HL-60/S4 (cell line): Measurements from ENCODE around the gene TMEM243.

Experiments used
- in situ Hi-C: fragments of 300-500 bp; cut with MboI; formaldehyde crosslinking; loops from 2 replicates; pipeline ENCODE4 v1.14.3; 2022; ENCODE audit warnings: low sequenced_read_pairs

TMEM243 gene

GRCh38 chr7:87164433-87164832 lies 55.1 kb downstream of the TMEM243 start:
- in situ Hi-C loops = no loop called here

DNA sequence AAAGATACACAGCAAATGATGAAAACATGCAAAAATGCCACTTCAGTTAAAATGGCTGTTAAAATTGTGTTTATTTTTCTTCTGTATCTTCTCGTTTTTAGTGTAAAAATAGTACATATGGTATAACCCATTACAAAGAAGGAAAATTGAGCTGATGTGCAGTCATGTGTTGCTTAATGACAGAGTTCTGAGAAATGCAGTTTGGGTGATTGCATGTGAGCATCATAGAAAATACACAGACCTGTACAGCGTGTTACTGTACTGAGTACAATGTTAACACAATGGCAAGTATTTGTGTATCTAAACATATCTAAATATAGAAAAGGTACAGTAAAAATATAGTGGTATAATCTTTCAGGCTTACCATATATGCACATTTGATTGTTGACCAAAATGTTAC lies 60.0 kb downstream of the TMEM243 start:
- in situ Hi-C loops = no loop called here

- in situ Hi-C loops = no loop called here
Measured at GRCh38 chr7:87156709-87157108, 62.8 kb downstream of the TMEM243 start.

DNA sequence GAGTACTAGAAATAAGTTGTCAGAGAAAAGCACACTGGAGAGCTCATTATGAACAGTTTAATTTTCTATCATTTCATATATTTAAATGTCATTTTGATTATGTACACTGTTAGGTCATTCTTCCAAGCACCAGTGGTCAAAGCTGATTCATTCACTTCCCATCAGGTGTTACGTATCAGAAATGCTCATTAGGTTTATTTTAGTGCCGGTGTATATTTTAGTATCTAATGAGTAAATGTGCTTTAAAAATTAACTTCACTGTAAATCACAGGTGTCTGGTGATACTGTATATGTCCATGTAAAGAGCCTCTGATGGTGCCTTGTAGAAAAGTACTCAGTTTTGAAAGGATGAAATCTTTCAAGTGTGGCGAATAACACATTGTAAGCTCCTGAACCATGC lies 63.7 kb downstream of the TMEM243 start:
- in situ Hi-C loops = no loop called here

GRCh38 chr7:87154569-87154968 lies 65.0 kb downstream of the TMEM243 start:
- in situ Hi-C loops = no loop called here

- in situ Hi-C loops = no loop called here
Measured at GRCh38 chr7:87154166-87154565, 65.4 kb downstream of the TMEM243 start.

GRCh38 chr7:87152897-87153641 lies 66.5 kb downstream of the TMEM243 start:
- in situ Hi-C loops = no loop called here

GRCh38 chr7:87152112-87152896 lies 67.2 kb downstream of the TMEM243 start, which contains the start of gene DMTF1:
Gene DMTF1 (plus strand): TSS chr7:87152453. CDS start chr7:87164942, 12,489 bp downstream.
- in situ Hi-C loops = no loop called here

DNA sequence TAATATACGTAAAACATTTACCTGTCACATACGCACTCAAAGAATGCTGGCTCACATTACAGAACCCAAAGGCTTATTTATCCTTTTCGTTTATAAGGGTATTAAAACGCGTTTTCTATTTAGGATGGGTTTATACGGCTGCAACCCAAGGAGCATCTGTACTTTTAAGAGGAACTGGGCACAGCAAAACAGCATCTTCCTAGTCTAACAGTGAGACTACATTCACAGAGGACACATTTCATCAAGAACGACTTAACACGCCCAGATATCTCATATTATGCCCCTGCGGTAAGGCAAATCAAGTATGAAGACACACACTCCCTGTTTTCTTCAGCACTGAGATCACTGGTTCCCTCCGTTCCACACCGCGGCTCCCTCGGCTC lies 67.8 kb downstream of the TMEM243 start:
- in situ Hi-C loops = no loop called here

DNA sequence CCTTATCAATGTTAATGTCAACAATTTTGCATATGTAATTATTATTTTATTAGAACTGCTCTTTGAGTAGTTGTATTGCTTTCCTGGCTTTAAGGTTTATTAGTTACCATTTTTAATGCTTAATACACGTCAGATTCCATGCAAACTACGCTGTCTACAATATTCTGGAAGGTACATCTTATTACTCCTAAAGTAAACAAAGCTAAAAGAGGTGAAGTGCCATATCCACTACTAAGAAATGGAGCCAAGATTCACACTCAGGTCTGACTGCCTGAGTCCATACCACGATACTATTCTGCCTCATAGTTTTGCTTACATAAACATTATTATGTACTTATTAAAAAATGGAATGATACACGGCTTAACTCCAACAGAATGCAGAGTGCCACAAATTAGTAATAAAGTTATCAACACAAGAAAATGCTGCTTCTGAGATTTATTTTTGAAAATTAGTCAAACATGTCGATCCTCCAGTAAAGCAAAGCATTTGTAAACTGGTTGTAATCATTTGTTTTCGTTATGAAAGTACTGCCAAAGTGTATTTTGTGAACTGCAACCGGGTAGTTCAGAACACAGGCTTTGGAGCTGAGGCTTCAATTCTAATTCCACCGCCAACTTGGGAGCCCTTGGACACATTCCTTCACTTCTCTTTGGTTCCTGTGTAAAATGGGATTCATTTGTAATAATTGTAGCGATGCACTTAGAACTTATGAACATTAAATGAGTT lies 68.4 kb downstream of the TMEM243 start:
- in situ Hi-C loops = no loop called here

DNA sequence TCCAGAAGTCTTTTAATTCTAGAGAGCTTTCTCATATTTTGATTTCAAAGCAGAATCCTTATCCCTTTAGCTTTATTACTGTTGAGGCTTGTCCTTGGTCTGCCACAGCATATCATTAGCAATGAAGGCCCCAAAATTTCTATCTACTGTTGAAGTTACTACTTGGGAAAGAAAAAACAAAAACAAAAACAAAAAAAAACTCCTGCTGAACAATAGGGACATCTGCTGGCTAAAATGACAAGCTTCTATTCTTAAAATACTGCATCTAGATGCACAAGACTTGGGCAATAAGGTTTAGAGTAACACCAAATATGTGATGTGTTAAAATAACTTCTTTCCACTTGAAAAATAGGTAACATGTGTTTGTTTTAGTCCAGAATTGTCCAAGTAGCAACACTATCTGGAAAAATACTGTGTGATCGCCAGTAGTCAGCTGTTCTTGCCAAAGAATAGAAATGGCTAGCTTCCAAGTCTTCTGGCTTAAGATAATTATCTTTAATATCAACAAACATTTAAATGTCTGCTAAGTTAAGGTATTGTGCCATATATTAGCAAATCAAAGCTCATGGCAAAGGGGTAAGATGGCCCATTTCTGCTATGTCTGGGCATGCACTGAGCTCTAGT lies 71.1 kb downstream of the TMEM243 start:
- in situ Hi-C loops = no loop called here

GRCh38 chr7:87147500-87147899 lies 72.0 kb downstream of the TMEM243 start:
- in situ Hi-C loops = no loop called here

DNA sequence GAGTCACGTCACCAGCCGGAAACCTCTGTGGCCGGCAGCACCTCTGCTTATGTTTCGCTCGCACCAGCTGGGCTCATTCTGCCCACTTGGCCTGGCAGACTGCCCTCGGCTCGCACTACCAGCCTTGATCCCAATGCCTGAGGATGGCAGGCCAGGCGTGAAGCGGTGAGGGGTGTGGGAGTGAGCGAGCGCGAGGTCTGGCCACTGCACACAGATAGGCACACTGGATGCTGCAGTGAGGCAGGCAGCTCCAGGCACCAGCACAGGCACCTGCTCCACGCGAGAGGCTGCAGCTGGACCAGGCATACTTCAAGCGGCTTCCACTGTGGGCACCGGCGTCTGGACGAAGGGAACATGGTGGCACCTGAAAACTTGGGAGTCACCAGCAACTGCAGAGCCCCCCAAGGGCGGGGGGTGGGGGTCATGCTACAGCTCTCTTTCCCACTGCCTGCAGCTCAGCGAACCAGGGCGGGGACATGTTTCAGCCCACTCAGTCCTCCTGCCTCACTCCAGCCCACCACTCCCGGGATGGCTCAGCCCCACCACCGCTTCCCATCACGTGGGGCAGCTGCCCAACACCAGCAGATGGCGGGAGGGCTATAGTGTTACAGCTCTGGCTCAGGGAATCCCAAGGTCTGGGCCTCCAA lies 72.7 kb downstream of the TMEM243 start:
- in situ Hi-C loops = no loop called here
